Stomach (tissue), 4 donors: ENCODE measurements around the gene ENOPH1.

Experiments
- POLR2A ChIP-seq, 4 donors: fragments of 450-650 bp; IDR thresholded peaks; one replicate each; pipeline ENCODE4 v1.6.1; 2016; ENCODE audit warnings: antibody characterized with exemption in 4 of 4, control low read depth in 2 of 4, mild to moderate bottlenecking in 1 of 4, moderate library complexity in 1 of 4
- TF ChIP-seq, protein P1 (sequence below), 7 experiments: fragments of 450-650 bp in 4 of 7; fragments of 200-600 bp in 3 of 7; sonication (generic) in 3 of 7; IDR thresholded peaks; one replicate each; pipeline ENCODE4 v1.5.1; 2016 to 2019; ENCODE audit warnings: antibody characterized with exemption in 7 of 7, control low read depth in 2 of 7, mild to moderate bottlenecking in 1 of 7

DNA sequence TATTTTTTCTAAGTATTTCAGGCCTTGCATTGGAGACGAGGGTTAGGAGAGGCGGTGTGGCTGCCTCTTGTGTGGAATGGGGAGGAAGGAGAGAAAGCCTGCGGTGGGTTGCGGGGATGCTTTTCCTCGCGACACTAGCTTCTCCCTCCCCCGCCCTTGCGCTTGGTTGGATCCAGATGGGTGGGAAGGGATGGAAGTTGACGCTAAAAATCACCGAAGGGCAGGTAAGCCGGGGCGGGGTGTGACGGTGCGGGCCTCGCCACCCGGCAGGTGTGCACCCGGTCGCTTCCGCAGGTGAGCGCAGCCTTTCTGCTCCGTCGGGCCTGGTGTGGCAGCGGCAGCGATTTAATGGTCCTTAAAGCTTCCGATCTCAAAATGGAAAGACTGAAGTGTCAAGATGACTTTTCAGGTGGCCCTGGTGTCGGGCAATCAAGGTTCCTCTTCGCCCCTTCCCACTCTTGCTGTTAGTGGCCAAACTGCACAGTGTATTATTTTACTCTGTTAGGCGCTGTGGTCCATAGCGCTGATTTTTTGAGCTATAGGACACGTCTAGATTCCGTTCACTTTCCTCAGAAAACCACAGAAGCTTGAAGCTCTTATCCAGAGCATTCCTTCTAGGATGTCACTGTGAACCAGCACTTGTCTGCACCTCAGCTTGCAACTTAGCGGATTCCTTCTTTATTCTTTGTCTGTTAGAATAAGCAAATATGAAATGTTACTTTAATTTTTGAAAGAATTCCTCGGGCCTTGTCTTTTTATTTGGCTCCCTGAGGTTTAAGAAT lies 765 bp downstream of the ENOPH1 start:
- TF ChIP-seq, protein P1, sequence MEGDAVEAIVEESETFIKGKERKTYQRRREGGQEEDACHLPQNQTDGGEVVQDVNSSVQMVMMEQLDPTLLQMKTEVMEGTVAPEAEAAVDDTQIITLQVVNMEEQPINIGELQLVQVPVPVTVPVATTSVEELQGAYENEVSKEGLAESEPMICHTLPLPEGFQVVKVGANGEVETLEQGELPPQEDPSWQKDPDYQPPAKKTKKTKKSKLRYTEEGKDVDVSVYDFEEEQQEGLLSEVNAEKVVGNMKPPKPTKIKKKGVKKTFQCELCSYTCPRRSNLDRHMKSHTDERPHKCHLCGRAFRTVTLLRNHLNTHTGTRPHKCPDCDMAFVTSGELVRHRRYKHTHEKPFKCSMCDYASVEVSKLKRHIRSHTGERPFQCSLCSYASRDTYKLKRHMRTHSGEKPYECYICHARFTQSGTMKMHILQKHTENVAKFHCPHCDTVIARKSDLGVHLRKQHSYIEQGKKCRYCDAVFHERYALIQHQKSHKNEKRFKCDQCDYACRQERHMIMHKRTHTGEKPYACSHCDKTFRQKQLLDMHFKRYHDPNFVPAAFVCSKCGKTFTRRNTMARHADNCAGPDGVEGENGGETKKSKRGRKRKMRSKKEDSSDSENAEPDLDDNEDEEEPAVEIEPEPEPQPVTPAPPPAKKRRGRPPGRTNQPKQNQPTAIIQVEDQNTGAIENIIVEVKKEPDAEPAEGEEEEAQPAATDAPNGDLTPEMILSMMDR (IDR thresholded peaks at IDR 0.05), result no peak
- no peak for TF ChIP-seq POLR2A (IDR thresholded peaks at IDR 0.05)
